GM18520 (cell line): Measurements from ENCODE around the gene MDN1.
"Not testable (repeated sequence)": the region's sequence is repeated elsewhere in the genome, so short reads cannot be mapped to it uniquely, and the experiment has no call there.

Experiments used
- ATAC-seq: cut with Tn5 transposase; IDR thresholded peaks from one replicate; pipeline ENCODE4 v1.9.1; 2021; ENCODE audit not compliant: unreplicated experiment

MDN1 gene

GRCh38 chr6:89819336-89820130 is at the start of gene MDN1:
Gene MDN1, minus strand, starts transcription at chr6:89819794. Its CDS starts 187 bp downstream, at chr6:89819607.
- ATAC-seq, result peak; percentile 96

GRCh38 chr6:89866024-89866678 is 46.6 kb upstream of the MDN1 start:
- ATAC-seq, result no peak

- no peak for ATAC-seq
Observed at GRCh38 chr6:89862698-89863097, 43.1 kb upstream of the MDN1 start.

- ATAC-seq, result peak; percentile 65
Observed at GRCh38 chr6:89862273-89862672, 42.7 kb upstream of the MDN1 start.

DNA sequence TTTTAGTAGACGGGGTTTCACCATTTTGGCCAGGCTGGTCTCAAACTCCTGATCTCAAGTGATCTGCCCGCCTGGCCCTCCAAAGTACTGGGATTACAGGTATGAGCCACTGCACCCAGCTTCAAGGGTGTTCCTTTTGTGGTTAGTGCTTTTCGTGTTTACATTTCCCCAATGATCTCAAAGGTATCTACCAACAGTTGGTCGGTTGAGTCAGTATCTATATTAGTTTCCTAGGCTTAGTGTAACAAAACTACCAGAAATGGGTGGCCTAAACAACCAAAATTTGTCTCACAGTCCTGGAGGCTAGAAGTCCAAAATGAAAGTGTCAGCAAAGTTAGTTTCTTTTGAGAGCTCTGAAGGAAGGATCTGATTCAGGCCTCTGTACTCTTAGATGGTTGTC is 40.1 kb upstream of the MDN1 start:
- no peak for ATAC-seq

GRCh38 chr6:89858041-89858440 is 38.4 kb upstream of the MDN1 start:
- ATAC-seq, result no peak

DNA sequence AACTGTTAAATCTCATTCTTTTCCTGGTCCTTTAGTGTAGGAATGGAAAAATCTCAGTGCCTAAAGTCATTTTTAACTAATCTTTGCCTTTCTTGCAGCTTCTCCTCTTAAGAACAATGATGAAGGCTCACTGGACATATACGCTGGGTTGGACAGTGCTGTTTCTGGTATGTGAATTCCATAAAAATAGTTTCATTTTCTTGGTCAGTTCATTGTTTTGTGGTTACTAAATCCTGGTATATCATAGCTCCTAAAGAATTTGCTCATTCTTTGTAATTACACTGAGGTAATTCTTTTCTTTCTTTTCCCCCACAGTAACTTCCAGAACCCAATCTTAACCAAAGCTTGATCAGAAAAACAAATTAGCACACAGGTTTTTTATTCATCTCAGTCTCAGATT is 33.5 kb upstream of the MDN1 start:
- no peak for ATAC-seq

- ATAC-seq, result not testable (repeated sequence)
Observed at GRCh38 chr6:89847513-89847912, 27.9 kb upstream of the MDN1 start.

DNA sequence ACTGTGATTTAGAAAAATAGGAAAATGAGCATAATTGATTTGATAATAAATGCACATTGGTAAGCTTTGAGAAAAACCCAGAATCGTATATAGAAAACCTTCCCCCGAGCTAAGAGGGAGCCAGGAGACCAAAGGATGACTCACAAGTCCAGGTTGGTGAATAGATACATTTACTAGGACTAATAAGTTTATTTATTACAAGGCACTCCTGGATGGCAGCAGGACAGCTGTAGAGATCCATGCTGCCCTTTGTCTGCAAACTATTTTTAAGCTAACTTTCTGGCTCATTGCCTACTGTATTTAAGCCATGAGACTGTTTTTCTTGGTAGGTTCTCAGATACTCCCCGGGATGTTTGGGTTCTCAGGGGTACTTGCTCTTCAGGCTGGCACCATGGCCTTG is 23.5 kb upstream of the MDN1 start:
- ATAC-seq, result no peak

GRCh38 chr6:89842228-89842627 is 22.6 kb upstream of the MDN1 start:
- no peak for ATAC-seq

- ATAC-seq, result no peak
Observed at GRCh38 chr6:89840538-89840937, 20.9 kb upstream of the MDN1 start.

GRCh38 chr6:89836639-89837222 is 17.1 kb upstream of the MDN1 start:
- no peak for ATAC-seq

- ATAC-seq, result peak; percentile 98
Observed at GRCh38 chr6:89834884-89835792, 15.5 kb upstream of the MDN1 start.

DNA sequence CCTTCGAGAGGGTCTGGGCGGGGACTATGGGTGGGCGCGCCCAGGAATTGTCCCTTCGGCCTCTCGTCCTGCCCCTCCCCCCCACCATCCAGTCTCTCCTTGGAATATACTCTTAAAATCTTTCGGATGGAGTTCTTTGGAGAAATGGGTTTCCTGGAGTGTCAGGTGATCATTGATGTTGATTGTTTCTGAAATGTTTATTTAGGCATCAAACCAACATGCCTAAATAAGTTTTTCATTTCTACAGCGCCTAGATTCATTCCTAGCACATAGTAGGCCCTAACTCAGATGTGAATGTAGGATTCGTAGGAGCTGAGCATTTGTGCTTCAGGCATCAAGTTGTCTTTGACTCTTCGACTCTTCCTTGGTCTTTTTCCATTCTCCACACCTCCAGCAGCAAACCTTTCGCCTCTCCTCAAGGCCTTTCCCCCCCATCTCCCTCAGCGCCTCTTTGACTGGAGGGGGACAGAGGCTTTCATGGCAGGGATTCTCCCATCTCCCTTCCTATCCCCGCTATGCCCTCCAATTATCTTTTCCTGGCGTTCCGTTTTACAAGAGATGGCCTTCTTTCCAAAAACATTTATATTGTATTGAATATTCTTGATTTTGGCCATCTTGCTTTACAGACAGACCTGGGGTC is 10.7 kb upstream of the MDN1 start:
- ATAC-seq, result no peak

DNA sequence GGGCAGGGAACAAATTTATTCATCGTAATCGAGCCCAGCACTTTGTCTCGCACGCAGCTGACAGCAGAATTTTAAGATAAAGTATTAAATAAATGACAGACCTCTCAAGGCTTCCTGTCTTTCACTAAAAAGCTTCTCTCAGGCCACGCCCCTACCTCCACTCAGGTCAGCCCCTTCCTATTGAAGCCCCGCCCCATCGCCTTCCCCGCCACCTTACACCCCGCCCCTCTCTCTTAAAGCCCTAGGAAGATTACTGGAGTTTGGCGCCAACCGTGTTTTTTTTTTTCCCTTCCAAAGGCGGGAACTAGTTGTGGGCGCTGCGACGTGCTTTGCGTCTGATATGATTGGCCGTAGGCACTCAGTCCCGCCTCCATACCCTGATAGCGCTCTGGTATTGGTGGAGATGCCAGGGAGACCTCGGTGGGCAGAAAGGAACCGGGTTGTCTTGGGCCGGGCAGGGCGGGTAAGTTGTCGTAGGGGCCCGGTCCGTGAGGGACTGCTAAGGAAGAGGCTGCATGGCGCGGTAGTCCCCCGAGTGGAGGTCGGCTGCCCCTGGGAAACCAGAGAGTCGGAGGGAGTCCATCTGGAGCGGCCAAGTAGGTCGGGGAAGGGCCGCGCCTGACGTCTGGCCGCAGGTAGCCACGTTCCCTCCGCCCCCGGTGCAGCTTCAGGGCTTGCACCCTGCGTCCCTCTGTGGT is 10.0 kb upstream of the MDN1 start, which contains the start of gene CASP8AP2:
Gene CASP8AP2, plus strand, starts transcription at position 409 of the 698 bp plus-strand sequence.
- peak; percentile 100 for ATAC-seq

GRCh38 chr6:89828988-89829471 is 9.4 kb upstream of the MDN1 start:
- peak; percentile 20 for ATAC-seq

DNA sequence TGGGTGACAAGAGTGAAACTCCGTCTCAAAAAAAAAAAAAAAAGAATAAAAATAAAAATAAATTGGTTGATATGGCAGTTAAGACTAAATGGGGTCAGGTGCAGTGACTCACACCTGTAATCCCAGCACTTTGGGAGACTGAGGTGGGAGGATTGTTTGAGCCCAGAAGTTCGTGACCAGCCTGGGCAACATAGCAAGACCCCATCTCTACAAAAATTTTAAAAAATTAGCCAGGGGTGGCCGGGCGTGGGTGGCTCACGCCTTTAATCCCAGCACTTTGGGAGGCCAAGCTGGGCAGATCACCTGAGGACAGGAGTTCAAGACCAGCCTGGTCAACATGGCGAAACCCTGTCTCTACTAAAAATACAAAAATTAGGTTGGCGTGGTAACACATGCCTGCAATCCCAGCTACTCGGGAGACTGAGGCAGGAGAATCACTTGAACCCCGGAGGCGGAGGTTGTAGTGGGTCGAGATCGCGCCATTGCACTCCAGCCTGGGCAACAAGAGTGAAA is 8.9 kb upstream of the MDN1 start:
- ATAC-seq, result not testable (repeated sequence)

- no peak for ATAC-seq
Observed at GRCh38 chr6:89826029-89826528, 6.5 kb upstream of the MDN1 start.

DNA sequence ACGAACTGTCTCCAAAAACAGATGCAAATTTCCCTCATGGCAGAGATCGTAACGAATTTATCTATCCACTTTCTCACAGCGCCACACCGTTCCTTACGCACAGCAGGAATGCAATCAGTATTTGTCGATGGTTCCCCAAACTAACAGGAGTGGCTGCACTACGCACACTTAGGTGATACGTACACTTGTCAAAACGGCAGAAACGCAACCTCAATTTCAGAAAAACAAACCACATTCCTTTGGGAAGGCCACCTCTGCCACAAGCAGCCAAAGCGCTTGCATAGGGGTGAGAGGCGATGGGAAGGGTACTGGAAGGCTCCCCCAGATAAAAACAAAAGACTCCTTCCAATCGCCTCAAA is 638 bp downstream of the MDN1 start:
- ATAC-seq, result no peak
